NCI-H187 (cell line): ENCODE data around the gene SOS2.

Experiments used
- DNase-seq, 2 experiments: peaks; one replicate each; lab custom pipeline; 2025; lab: John Stamatoyannopoulos, UW

SOS2 gene

DNA sequence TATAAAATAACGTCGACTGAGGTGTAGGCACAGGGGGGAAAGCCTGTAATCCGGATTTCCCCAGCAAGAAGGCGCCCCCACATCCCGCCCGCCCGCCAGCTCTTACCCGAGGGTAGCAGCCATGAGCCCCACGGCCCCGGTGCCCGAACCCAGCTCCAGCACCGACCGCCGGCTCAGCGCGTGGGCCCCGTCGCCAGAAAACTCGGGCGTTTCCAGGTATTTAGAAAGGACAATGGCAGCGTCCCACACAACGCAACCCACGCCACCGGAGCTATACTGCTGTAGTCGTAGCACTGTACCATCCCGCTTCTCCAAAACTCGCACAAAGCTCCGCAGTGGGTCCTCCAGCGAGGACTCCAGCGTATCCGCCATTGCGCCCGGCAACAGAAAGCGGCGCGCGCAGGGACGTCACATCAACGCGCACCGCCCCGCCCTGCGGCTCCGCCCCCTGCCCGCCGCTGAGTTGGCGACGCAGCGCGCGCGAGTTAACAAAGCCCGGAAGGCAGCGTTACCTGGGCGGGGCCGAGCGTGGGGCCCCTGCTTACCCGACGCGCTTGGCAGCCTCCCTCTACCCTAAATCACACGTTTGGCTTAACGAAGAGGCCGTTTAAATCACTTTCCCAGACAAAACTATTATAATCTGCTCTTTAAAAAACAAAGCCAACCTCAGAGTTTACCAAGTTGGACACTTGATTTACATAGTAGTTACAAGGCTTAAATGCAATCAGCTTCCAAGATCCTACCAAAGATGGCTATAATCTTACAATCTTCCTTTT lies 115.0 kb downstream of the SOS2 start, which contains the start of gene VCPKMT:
Gene VCPKMT (minus strand): TSS at position 392 of the 776 bp plus-strand sequence. CDS start 20 bp downstream, at position 372.
- peak; percentile 95 to 96 for DNase-seq

- no peak for DNase-seq
Observed at GRCh38 chr14:50113381-50114035, 117.9 kb downstream of the SOS2 start.

- no peak for DNase-seq
Observed at GRCh38 chr14:50110323-50111037, 120.9 kb downstream of the SOS2 start.

GRCh38 chr14:50109342-50109741 lies 122.0 kb downstream of the SOS2 start:
- no peak for DNase-seq

DNA sequence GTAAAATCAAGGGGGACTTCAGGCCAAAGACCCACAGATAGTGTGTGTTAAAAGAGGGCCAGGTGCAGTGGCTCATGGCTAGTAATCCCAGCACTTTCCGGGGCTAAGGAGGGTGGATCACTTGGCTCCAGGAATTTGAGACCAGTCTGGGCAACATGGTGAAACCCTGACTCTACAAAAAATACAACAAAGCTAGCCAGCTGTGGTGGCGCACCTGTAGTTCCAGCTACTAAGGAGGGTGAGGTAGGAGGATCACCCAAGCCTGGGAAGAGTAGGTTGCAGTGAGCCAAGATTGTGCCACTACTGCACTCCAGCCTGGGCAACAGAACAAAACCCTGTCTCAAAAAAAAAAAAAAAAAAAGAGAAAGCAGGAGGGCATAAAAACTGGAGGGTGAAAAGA lies 123.5 kb downstream of the SOS2 start:
- DNase-seq: no peak

DNA sequence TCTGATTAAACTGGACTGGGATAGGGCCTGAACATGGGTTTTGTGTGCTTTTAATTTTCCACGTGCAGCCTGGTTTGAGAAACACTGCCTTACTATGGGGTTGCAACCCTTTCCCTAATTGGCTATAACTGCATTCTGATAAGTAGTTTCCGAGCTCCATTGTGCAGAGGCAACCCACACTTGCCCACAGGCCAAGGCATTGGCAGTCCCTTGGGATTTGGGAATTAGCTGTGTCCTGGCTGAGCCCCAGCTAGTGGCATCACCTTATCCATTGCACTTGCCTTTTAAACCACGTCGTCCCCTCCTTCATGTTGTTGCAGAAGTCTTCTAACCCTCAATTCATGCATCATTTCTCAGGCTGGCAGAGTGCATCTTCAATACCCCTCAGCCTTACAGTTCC lies 125.2 kb downstream of the SOS2 start:
- no peak for DNase-seq

- DNase-seq: no peak
Observed at GRCh38 chr14:50103558-50103957, 127.8 kb downstream of the SOS2 start.

GRCh38 chr14:50101417-50101816 lies 130.0 kb downstream of the SOS2 start:
- DNase-seq: no peak

DNA sequence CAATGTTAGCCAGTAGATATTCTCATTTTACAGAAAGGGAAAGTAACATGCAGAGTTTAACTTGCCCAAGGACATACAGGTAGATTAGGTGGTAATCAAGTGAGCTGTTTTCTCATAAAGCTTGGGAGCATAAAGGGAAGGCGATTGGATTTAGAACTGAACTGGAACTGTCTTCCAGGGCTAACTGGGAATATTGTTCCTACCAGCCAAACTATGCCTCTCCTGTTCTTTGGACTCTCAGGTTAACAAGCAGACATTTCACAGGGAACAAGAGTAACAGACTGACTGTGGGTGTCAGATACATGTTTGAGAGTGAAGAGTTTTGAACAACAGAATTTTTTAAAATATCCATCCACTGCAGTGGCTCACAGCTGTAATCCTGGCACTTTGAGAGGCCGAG lies 130.6 kb downstream of the SOS2 start:
- no peak for DNase-seq

- no peak for DNase-seq
Observed at GRCh38 chr14:50099335-50099734, 132.0 kb downstream of the SOS2 start.

DNA sequence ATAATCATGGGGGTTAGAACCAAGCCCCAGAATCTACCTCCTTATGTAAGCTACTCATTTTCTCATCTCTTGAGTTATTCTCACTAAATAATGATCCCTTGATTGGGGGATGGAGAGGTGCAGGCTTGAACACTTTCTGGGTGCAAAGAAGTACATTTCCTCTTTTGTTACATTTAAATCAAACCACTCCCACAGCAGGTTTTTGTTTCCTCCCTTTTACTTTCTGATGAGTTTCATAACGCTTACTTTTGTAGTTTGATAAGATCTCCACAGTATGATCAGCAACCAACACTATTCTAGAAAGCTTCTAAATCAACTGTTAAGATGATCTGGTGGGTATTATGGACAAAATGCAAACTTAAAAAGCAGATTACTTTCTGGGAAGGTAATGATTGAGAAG lies 135.5 kb downstream of the SOS2 start:
- DNase-seq: no peak

DNA sequence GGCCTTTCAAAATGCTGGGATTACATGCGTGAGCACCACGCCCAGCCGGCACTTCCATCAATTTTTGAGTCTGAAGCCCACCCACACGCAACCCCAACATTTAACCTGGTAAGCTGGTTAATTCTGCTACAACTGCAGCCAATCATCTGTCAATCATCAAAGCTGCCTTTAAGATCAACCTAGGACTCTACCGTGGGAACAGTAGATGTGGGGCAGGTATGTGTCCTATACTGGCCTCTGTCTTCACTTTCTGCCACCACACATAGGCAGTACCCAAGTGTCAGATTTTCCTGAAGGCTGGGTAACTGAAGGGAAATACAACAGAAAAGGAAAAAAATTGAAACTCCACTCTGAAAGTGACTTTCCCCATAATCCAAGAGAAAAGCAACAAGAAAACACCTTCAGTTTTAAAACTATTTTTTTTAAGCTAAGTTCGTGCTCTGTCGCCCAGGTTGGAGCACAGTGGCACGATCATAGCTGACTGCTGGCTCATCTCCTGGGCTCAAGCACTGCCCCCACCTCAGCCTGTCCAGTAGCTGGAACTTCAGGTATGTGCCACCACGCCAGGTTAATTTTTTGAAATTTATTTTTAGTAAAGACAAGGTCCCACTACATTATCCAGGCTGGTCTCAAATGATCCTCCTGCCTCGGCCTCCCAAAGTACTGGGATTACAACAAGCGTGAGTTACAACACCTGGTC lies 137.2 kb downstream of the SOS2 start:
- no peak for DNase-seq

- DNase-seq: no peak
Observed at GRCh38 chr14:50093496-50093895, 137.9 kb downstream of the SOS2 start.

DNA sequence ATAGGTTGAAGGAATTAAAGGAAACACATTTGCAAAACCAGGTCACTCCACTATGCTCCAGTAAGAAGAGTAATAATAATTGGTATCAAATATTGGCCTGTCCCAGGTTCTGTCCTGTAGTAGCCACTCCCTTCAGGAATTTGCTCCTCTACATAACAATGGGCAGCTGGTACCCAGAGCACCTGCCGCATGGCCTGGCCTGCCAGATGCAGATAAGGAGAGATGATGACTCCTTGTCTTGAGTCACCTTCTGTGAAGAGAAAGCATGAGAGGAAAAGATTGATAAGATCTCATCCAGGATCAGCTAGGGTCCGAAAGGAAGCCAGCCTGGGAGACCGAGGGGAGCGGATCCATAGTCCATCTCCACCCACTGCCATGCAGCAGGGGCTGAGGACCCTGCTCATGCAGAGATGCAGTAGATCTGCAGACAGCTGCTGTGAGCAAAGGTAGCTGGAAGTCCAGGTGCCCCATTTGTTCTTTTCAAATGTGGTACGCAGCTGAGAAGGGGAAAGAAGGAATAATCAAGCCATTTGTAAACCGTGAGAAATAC lies 139.3 kb downstream of the SOS2 start:
- DNase-seq: no peak

DNA sequence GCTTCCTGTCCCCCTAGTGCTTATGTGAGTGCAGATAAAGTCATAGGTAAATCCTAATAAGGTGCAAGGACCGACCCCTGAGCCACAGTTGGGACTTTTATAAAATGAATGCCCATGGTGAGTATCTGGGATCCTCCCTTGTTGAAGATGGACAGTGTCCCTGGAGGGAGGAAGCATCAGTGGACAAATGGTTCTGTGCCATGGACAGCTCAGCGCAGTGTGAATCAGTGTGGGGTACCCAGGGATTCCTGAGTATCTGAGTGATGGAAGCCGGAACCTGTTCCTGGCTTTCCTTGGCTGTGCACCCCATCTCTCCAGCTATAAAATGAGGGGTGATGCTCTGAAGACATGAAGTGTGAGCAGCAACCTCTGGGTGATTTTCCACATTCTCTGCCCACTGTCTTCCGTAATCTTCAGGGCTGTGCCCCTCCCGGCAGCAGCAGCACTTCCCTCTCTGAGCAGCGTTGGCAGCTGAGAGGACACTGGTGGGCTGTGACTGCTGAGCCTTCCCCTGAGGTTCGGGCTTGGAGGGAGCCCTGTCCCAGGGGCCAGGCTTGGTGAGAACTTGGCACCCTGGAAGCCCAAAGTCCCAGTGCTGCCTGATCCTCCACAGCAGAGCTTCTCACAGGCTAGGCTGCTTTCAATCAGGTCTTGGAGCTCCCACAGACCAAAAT lies 140.0 kb downstream of the SOS2 start:
- DNase-seq: no peak

DNA sequence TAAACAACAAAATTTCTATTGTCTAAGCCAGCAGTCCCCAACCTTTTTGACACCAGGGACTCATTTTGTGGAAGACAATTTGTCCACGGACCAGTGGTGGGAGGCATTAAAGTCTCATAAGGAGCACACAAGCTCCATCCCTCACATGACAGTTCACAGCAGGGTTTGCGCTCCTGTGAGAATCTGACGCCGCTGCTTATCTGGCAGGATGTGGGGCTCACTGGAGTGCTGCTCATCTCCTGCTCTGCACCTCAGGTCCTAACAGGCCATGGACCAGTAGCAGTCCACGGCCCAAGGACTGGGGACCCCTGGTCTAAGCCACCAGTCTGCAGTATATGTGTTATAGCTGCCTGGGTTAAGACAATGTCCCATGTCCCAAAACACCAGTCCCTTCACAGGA lies 142.2 kb downstream of the SOS2 start:
- DNase-seq: no peak

- no peak for DNase-seq
Observed at GRCh38 chr14:50088731-50089130, 142.6 kb downstream of the SOS2 start.

DNA sequence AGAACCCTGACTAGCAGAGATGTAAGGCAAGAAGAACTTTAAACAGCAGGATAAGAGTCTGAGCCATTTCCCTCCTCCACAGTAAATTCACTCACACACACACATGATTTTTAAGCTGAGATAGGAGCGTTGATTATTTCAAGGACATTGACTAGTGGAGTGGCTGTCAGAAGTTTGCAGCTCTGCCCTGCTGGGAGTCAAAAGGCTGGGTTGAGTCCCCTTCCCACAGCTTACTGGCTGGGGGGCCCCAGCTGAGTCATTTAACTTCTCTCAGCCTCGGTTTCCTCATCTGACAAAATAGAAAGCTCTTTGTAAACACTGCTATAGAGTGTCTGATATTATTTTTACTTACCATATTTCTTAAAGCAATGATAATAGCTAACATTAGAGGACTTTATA lies 143.3 kb downstream of the SOS2 start:
- DNase-seq: no peak

GRCh38 chr14:50087341-50088116 lies 143.8 kb downstream of the SOS2 start:
- DNase-seq: no peak

DNA sequence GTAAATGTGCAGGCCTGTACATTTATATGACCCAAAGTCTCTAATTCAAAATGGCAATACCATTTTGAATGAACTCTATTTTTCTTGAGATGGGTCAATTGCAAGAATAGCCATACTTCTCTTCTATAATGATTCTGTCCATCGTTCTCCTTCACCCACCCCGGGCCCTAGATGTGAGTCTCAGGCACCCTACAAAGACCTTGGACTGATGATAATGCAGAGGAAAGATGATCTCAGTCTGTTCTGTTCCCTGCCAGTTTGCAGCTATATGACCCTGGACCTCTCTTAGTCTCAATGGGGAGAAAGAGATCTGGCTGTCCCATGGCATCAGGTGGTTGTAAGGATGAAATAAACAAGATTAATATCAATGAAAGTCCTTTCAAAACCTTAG lies 145.1 kb downstream of the SOS2 start:
- DNase-seq: no peak
